Breast epithelium (tissue), 4 donors: ENCODE results near the gene ERFL. TPM values are rescaled to one million over a fixed set of nuclear protein-coding genes. Genes with fewer than 3 reads are reported as not detected.

ENCODE experiments used
- DNase-seq, 2 donors: peaks; one replicate each; pipeline ENCODE4 v3.0.0-alpha.2; 2019; ENCODE audit warnings: low spot score in 2 of 2
- H3K27ac ChIP-seq, 2 donors: fragments of 200-600 bp; sonication (generic) in 1 of 2; one replicate each; pipeline ENCODE4 v1.5.1; 2016 to 2019; ENCODE audit warnings: mild to moderate bottlenecking in 1 of 2
- H3K27me3 ChIP-seq, 2 donors: fragments of 200-600 bp; sonication (generic) in 1 of 2; one replicate each; pipeline versions ENCODE4 v1.5.1 to v1.6.0; 2017 to 2019; ENCODE audit warnings: control low read depth in 1 of 2, mild to moderate bottlenecking in 1 of 2
- H3K36me3 ChIP-seq: fragments of 200-600 bp; one replicate; pipeline ENCODE4 v1.5.1; 2019
- H3K4me1 ChIP-seq, 2 donors: fragments of 200-600 bp; sonication (generic); one replicate each; pipeline ENCODE4 v1.5.1; 2016 to 2019; ENCODE audit warnings: control low read depth in 1 of 2
- H3K4me3 ChIP-seq, 3 donors: fragments of 200-600 bp; sonication (generic); 1 replicate in 2 of 3; 2 replicates in 1 of 3; pipeline ENCODE4 v1.5.1; 2016 to 2019; ENCODE audit warnings: mild to moderate bottlenecking in 3 of 3, moderate library complexity in 2 of 3
- H3K9me3 ChIP-seq, 2 donors: fragments of 200-600 bp; sonication (generic) in 1 of 2; one replicate each; pipeline ENCODE4 v1.5.1; 2016 to 2019; ENCODE audit warnings: control low read depth in 1 of 2
- CTCF ChIP-seq, 3 donors: fragments of 450-650 bp; IDR thresholded peaks; one replicate each; pipeline ENCODE4 v1.5.1; 2016 to 2017; ENCODE audit warnings: antibody characterized with exemption in 3 of 3, mild to moderate bottlenecking in 3 of 3, moderate library complexity in 3 of 3
- POLR2A ChIP-seq: fragments of 450-650 bp; IDR thresholded peaks from one replicate; pipeline ENCODE4 v1.6.1; 2016; ENCODE audit warnings: antibody characterized with exemption, mild to moderate bottlenecking, moderate library complexity
- POLR2AphosphoS5 ChIP-seq, 3 donors: sonication (generic); formaldehyde crosslinking; IDR thresholded peaks; one replicate each; pipeline ENCODE4 v1.6.1; 2017; ENCODE audit warnings: antibody characterized with exemption in 3 of 3
- intact Hi-C: fragments of 100-400 bp; cut with DNase I; formaldehyde crosslinking; loops from one replicate; pipeline ENCODE4 v1.15.1; 2023; ENCODE audit warnings: low total_unique reads
- total RNA-seq, 3 donors: library from RNA; depleted of rRNA; stranded (reverse); fragments of >200 nt; gene quantifications; one replicate each; pipeline ENCODE4 v1.1.0, GENCODE V29; 2016

ERFL gene
- total RNA-seq, 3 donors from 2014 or later, result 0.15 TPM; not detected in 2

GRCh38 chr19:41870401-41870873 is 57.8 kb downstream of the ERFL start:
- no peaks in the 10 kb centered on the region for H3K36me3 ChIP-seq
- no peak for DNase-seq
- peaks cover 0 to 11% of the 10 kb centered on the region in 2 donors for H3K4me1 ChIP-seq
- H3K9me3 ChIP-seq, result no peaks in the 10 kb centered on the region
- intact Hi-C loops, result no loop called here
- H3K4me3 ChIP-seq, result no peak overlapping the region
- no peaks in the 10 kb centered on the region for H3K27me3 ChIP-seq
- TF ChIP-seq POLR2AphosphoS5 (IDR thresholded peaks at IDR 0.05) (no peak), POLR2A (no peak), CTCF (IDR thresholded peaks at IDR 0.05) (no peak)
- H3K27ac ChIP-seq, result peak overlapping the region in 1 of 2 donors; percentile 19

- Histone ChIP-seq H3K27me3 (no peaks in the 10 kb centered on the region), H3K4me3 (no peak overlapping the region), H3K36me3 (no peaks in the 10 kb centered on the region), H3K27ac (no peak overlapping the region), H3K9me3 (no peaks in the 10 kb centered on the region), H3K4me1 (peaks cover 2 to 11% of the 10 kb centered on the region in 2 donors)
- intact Hi-C loops, result no loop called here
- DNase-seq, result no peak
- TF ChIP-seq POLR2A (no peak), CTCF (IDR thresholded peaks at IDR 0.05) (no peak), POLR2AphosphoS5 (IDR thresholded peaks at IDR 0.05) (no peak)
Measured at GRCh38 chr19:41869374-41869955, 58.8 kb downstream of the ERFL start.

GRCh38 chr19:41868989-41869300 is 59.3 kb downstream of the ERFL start:
- no peaks in the 10 kb centered on the region for H3K36me3 ChIP-seq
- H3K27ac ChIP-seq, result no peak overlapping the region
- no peak overlapping the region for H3K4me3 ChIP-seq
- TF ChIP-seq POLR2A (no peak), CTCF (IDR thresholded peaks at IDR 0.05) (no peak), POLR2AphosphoS5 (IDR thresholded peaks at IDR 0.05) (no peak)
- H3K4me1 ChIP-seq, result peaks cover 7 to 11% of the 10 kb centered on the region in 2 donors
- no peaks in the 10 kb centered on the region for H3K27me3 ChIP-seq
- no peak for DNase-seq
- intact Hi-C loops, result no loop called here
- no peaks in the 10 kb centered on the region for H3K9me3 ChIP-seq

GRCh38 chr19:41868120-41868988 is 59.9 kb downstream of the ERFL start:
- peaks cover 7 to 11% of the 10 kb centered on the region in 2 donors for H3K4me1 ChIP-seq

More at GRCh38 chr19:41868120-41868988, 59.9 kb downstream of the ERFL start:
- no peak for DNase-seq
- Histone ChIP-seq H3K4me3 (no peak overlapping the region), H3K9me3 (no peaks in the 10 kb centered on the region), H3K27me3 (no peaks in the 10 kb centered on the region), H3K36me3 (no peaks in the 10 kb centered on the region), H3K27ac (peak overlapping the region in 1 of 2 donors; percentile 19)
- TF ChIP-seq CTCF (IDR thresholded peaks at IDR 0.05) (no peak), POLR2A (no peak), POLR2AphosphoS5 (IDR thresholded peaks at IDR 0.05) (no peak)
- intact Hi-C loops, result no loop called here
